ENCODE measurements around the gene MINAR2.

Gene MINAR2

DNA sequence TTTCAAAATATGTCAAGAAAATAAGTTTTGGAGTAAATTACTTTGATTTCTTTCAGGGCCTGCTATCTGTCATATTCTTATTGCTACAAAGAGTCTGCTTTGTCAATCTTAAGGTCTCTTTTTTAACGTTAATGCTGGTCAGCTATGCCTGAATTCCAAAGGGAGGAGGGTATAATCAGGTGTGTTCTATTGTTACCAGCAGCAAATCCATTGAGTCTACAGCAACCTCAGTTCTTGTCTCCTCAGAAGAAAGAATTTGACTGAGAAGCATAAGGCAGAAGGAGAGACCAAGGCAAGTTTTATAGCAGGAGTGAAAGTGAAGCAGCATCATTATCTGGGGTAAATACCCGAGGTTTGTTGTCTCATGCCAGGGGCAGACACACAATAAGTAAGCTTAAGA is 23.7 kb upstream of the MINAR2 start:
- TF ChIP-seq, protein P1, sequence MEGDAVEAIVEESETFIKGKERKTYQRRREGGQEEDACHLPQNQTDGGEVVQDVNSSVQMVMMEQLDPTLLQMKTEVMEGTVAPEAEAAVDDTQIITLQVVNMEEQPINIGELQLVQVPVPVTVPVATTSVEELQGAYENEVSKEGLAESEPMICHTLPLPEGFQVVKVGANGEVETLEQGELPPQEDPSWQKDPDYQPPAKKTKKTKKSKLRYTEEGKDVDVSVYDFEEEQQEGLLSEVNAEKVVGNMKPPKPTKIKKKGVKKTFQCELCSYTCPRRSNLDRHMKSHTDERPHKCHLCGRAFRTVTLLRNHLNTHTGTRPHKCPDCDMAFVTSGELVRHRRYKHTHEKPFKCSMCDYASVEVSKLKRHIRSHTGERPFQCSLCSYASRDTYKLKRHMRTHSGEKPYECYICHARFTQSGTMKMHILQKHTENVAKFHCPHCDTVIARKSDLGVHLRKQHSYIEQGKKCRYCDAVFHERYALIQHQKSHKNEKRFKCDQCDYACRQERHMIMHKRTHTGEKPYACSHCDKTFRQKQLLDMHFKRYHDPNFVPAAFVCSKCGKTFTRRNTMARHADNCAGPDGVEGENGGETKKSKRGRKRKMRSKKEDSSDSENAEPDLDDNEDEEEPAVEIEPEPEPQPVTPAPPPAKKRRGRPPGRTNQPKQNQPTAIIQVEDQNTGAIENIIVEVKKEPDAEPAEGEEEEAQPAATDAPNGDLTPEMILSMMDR (IDR thresholded peaks at IDR 0.05; ENCODE audit: insufficient read depth, low read depth, low read length, missing control alignments): no peak
- H3K4me3 ChIP-seq (ENCODE audit: low read length): no peak overlapping the region
- DNase-seq (ENCODE audit: low read depth): no peak

DNA sequence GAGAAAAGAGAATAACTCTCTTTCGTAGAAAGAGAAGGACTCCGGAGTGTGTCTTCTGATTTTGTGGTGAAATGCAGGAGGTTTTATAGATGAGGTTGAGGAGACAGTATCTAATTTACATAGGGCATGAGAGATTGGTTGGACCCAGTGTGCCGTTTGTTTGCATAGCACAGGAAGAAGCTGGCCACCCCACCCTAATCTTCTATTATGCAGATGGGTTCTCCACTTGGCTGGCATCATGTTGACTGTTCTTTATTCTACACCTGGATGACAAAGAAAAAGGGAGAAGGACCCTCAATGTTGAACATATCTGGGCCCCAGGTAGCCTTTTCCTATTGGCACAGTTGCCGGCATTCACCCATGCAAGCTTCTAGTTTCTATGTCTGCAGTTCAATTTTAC is 23.2 kb upstream of the MINAR2 start:
- H3K4me3 ChIP-seq (ENCODE audit: low read length): no peak overlapping the region
- no peak for DNase-seq (ENCODE audit: low read depth)
- TF ChIP-seq, protein P1 (IDR thresholded peaks at IDR 0.05; ENCODE audit: insufficient read depth, low read depth, low read length, missing control alignments): no peak

DNA sequence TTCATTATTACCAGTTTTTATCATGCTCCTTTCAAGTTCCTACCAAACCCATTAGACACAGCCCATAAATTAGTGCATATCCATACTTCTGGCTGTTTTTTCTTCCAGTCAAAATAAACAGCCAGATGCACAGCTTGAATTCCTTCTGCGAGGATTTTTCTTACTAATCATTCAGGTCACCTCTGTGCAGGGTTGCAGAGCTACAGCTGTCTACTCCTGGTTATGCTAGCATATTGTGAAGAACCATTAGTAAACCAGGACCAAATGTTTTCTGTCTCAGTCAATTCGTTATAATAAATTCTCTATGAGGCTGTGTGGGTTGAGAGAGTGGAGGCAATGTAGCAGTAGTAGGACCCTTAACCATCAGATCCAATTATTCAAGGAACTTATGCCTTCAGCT is 8.1 kb upstream of the MINAR2 start:
- no peak for DNase-seq (ENCODE audit: low read depth)
- TF ChIP-seq, protein P1 (IDR thresholded peaks at IDR 0.05; ENCODE audit: insufficient read depth, low read depth, low read length, missing control alignments): no peak

DNA sequence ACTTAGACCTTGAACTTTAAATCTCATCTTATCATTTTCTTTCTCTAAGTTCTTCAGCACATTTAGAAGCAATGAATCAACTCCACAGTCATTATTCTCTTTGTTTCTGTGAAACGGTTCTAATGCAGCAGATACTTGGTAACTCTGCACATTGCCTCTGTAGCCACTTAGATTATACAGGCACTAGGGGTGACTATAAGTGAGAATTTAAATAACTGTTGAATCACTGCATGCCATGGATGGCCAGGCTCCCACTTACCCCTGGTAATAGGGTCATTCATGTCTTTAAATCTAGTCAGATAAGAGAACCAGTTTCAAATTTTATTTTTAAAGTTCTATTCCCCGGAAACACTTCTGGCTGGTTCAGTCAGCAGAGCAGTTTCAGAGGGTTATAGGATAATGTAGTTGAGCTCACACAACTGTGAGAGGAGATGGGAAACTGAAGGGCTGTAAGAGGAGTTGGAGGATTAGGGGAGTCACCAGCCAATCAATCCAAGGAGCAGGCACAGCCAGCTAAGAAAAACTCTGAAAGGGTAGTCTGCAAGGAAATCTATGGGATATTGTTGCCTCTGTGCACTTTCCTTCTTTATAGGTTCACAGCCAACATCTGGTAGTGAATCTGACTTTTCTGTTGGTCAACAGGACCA is 4.2 kb upstream of the MINAR2 start:
- TF ChIP-seq, protein P1 (IDR thresholded peaks at IDR 0.05; ENCODE audit: insufficient read depth, low read depth, low read length, missing control alignments): no peak
- no peak for DNase-seq (ENCODE audit: low read depth)
- no peak overlapping the region for H3K4me3 ChIP-seq (ENCODE audit: low read length)

More for the DNA sequence above, 8.1 kb upstream of the MINAR2 start:
- H3K4me3 ChIP-seq (ENCODE audit: low read length): no peak overlapping the region

DNA sequence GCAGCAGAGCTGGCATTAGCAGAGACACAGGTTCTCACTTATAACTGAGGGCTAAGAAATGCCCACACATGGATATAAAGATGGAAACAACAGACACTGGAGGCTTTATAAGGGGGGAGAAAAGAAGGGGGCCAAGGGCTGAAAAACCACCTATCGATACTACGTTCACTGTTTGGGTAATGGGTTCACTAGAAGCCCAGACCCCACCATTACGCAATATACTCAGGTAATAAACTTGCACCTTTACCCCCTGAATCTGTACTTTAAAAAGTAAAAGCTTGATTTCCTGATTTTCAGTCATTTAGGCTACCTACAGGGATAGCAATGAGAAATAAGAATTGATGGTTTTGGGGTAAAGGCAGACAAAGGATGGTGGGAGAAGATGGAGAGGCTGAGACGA is 1.9 kb upstream of the MINAR2 start:
- TF ChIP-seq, protein P1 (IDR thresholded peaks at IDR 0.05; ENCODE audit: insufficient read depth, low read depth, low read length, missing control alignments): no peak
- no peak overlapping the region for H3K4me3 ChIP-seq (ENCODE audit: low read length)
- DNase-seq (ENCODE audit: low read depth): no peak

DNA sequence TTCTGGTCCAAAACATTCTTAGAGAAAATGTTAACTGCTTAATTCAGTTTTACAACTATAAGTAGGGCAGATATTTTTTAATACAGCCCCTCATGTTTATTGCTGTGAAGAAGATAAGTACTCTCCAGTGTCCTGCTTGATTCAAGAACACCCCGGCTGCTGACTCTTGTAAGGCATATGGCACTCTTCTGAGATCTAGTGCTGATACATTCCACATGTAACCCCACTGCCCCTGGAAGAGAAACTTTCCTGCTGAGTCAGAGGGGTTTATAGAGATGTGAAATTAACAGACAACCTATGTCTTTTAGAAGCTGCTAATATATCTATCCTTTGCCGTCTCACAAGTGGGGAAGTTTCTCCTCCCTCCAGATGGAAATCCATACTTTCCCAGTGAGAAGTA is 1.0 kb upstream of the MINAR2 start:
- TF ChIP-seq, protein P1 (IDR thresholded peaks at IDR 0.05; ENCODE audit: insufficient read depth, low read depth, low read length, missing control alignments): no peak
- no peak for DNase-seq (ENCODE audit: low read depth)
- no peak overlapping the region for H3K4me3 ChIP-seq (ENCODE audit: low read length)
